ENCODE data around the gene ZNF423. TPM values are rescaled to one million over a fixed set of nuclear protein-coding genes. Genes with fewer than 3 reads are reported as not detected.

Gene ZNF423
- total RNA-seq, 1 donor from 2014 or later, result 49.8 TPM

DNA sequence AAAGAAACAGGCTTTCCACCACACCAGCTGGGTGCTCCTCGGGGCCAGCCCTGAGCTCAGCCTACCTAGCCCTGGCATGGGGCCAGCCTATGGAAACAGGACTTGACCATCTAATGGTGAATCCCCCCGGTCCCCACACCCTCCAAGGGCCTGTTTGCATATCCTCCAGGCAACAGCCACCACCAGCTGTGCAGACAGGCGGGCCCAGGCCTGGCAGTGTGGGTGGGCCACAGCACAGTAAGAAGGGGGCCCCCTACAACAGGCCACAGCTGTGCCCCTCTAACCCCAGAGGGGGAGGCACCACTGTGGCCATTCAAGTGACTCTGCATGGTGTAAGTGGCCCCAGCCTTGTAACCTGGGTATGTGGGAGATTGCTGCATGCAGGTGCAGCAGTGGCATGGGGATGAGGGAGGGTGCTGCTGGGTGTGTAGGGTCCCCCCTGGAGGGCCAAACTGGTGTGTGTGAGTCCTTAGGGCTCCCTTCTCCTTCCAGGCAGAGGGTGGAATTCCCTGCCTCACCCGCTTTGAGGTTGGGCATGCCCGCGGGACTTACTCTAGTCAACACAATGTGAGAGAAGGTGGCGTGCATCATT is 334.1 kb downstream of the ZNF423 start:
- Mint-ChIP-seq H3K27me3 (no peaks in the 10 kb centered on the region), H3K9me3 (ENCODE audit: low read depth) (no peaks in the 10 kb centered on the region), H3K4me3 (ENCODE audit: low read depth) (no peak overlapping the region), H3K4me1 (ENCODE audit: low read depth) (no peaks in the 10 kb centered on the region), H3K36me3 (ENCODE audit: insufficient read depth) (peaks cover 7% of the 10 kb centered on the region), H3K27ac (no peak overlapping the region)
- TF ChIP-seq, protein P1, sequence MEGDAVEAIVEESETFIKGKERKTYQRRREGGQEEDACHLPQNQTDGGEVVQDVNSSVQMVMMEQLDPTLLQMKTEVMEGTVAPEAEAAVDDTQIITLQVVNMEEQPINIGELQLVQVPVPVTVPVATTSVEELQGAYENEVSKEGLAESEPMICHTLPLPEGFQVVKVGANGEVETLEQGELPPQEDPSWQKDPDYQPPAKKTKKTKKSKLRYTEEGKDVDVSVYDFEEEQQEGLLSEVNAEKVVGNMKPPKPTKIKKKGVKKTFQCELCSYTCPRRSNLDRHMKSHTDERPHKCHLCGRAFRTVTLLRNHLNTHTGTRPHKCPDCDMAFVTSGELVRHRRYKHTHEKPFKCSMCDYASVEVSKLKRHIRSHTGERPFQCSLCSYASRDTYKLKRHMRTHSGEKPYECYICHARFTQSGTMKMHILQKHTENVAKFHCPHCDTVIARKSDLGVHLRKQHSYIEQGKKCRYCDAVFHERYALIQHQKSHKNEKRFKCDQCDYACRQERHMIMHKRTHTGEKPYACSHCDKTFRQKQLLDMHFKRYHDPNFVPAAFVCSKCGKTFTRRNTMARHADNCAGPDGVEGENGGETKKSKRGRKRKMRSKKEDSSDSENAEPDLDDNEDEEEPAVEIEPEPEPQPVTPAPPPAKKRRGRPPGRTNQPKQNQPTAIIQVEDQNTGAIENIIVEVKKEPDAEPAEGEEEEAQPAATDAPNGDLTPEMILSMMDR (IDR thresholded peaks at IDR 0.05; ENCODE audit: unreplicated experiment), result no peak
- DNase-seq (ENCODE audit: low spot score, unreplicated experiment), result no peak

GRCh38 chr16:49520492-49521038 is 335.3 kb downstream of the ZNF423 start:
- H3K4me3 Mint-ChIP-seq (ENCODE audit: low read depth), result no peak overlapping the region
- H3K27ac Mint-ChIP-seq, result no peak overlapping the region
- H3K9me3 Mint-ChIP-seq (ENCODE audit: low read depth), result no peaks in the 10 kb centered on the region
- TF ChIP-seq, protein P1 (IDR thresholded peaks at IDR 0.05; ENCODE audit: unreplicated experiment), result no peak
- no peaks in the 10 kb centered on the region for H3K4me1 Mint-ChIP-seq (ENCODE audit: low read depth)
- no peaks in the 10 kb centered on the region for H3K27me3 Mint-ChIP-seq
- peaks cover 7% of the 10 kb centered on the region for H3K36me3 Mint-ChIP-seq (ENCODE audit: insufficient read depth)
- DNase-seq (ENCODE audit: low spot score, unreplicated experiment), result no peak

DNA sequence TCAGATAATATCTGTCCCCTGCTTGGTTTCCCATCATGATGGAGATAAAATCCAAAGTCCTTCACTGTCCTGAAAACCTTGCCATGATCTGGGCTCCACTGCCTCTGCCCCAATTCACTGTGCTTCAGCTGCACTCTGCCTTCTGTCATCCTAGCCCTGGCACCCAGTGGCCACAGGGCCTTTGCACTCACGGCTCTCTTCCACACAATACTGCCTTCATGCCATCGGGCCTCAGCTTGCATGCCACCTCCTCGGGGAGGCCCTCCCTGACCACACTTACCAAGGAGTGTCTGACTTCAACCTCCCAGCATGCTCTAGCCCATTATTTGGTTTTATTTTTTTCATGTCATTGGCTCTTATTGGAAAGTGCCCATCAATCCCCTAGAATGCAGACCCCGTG is 336.2 kb downstream of the ZNF423 start:
- H3K4me3 Mint-ChIP-seq (ENCODE audit: low read depth), result no peak overlapping the region
- DNase-seq (ENCODE audit: low spot score, unreplicated experiment), result no peak
- H3K36me3 Mint-ChIP-seq (ENCODE audit: insufficient read depth), result peaks cover 7% of the 10 kb centered on the region
- no peaks in the 10 kb centered on the region for H3K4me1 Mint-ChIP-seq (ENCODE audit: low read depth)
- H3K27ac Mint-ChIP-seq, result no peak overlapping the region
- H3K9me3 Mint-ChIP-seq (ENCODE audit: low read depth), result no peaks in the 10 kb centered on the region
- H3K27me3 Mint-ChIP-seq, result no peaks in the 10 kb centered on the region
- TF ChIP-seq, protein P1 (IDR thresholded peaks at IDR 0.05; ENCODE audit: unreplicated experiment), result no peak

- H3K27me3 Mint-ChIP-seq, result no peaks in the 10 kb centered on the region
- H3K36me3 Mint-ChIP-seq (ENCODE audit: insufficient read depth), result peaks cover 7% of the 10 kb centered on the region
- DNase-seq (ENCODE audit: low spot score, unreplicated experiment), result no peak
- no peaks in the 10 kb centered on the region for H3K9me3 Mint-ChIP-seq (ENCODE audit: low read depth)
- TF ChIP-seq, protein P1 (IDR thresholded peaks at IDR 0.05; ENCODE audit: unreplicated experiment), result no peak
- no peak overlapping the region for H3K4me3 Mint-ChIP-seq (ENCODE audit: low read depth)
- H3K27ac Mint-ChIP-seq, result peak overlapping the region; percentile 8
- no peaks in the 10 kb centered on the region for H3K4me1 Mint-ChIP-seq (ENCODE audit: low read depth)
These were observed 336.8 kb downstream of the ZNF423 start for GRCh38 chr16:49519008-49519656.

DNA sequence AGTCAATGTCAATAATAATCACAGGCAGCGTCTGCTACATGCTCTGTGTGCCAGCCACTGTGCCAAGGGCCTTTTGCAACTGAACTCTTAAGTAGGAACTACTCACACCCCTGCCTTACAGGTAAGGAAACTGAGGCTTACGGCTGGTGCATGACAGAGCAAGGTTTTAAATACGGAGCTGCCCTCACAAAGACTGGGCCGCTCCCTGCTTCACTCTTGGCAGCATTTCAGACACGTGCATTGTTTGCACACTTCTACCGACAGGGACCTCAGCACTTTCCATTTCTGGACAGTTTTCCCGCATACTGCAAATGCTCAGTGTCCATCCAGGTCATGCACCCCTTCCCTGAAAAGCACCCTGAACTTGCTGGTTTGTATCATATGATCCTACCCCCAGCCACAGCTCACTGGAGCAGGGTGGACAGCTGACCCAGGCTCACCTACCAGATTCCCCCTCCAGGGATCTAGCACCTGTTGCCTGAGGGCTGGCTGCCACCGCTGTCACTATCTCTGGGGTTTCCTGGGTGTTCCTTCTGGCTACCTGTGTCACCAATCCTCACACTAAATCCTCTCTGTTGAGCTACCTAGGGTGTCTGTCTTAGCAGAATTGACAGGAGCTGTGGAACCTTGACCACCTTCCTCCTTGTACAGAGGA is 339.4 kb downstream of the ZNF423 start:
- Mint-ChIP-seq H3K27me3 (no peaks in the 10 kb centered on the region), H3K27ac (no peak overlapping the region), H3K36me3 (ENCODE audit: insufficient read depth) (peaks cover 4% of the 10 kb centered on the region), H3K4me3 (ENCODE audit: low read depth) (no peak overlapping the region), H3K9me3 (ENCODE audit: low read depth) (no peaks in the 10 kb centered on the region), H3K4me1 (ENCODE audit: low read depth) (peaks cover 3% of the 10 kb centered on the region)
- TF ChIP-seq, protein P1 (IDR thresholded peaks at IDR 0.05; ENCODE audit: unreplicated experiment), result no peak
- DNase-seq (ENCODE audit: low spot score, unreplicated experiment), result no peak
